HepG2 (cell line): ENCODE measurements around the gene CNIH4. TPM values are rescaled to one million over a fixed set of nuclear protein-coding genes. Genes with fewer than 3 reads are reported as not detected.

Source experiments
- ATAC-seq: fragments of 200-7000 bp; cut with Tn5 transposase; 3 replicates; pipeline ENCODE4 v1.9.1; 2020; ENCODE audit warnings: mild to moderate bottlenecking, moderate library complexity
- BruUV-seq: library from RNA; stranded (reverse); fragments of 400-500 nt; replicated peaks from 2 replicates; lab custom pipeline; 2021; lab: Mats Ljungman, UMichigan
- CTCF ChIA-PET: fragments of 300-600 bp; formaldehyde crosslinking; extraction: SDS; loops from one replicate; lab custom pipeline; 2021; ENCODE audit warnings: low total read pairs, inconsistent platforms, low intra/inter-chr PET ratio; lab: Yijun Ruan, JAX
- POLR2A ChIA-PET: fragments of 350-600 bp; sonication (Branson Sonifier 250); formaldehyde crosslinking; loops from one replicate; lab custom pipeline; 2020; ENCODE audit warnings: antibody characterized with exemption, inconsistent platforms; lab: Yijun Ruan, JAX
- DNase-seq: peaks from one replicate; pipeline ENCODE4 v3.0.0-alpha.2; 2015; ENCODE audit warnings: low spot score
- FAIRE-seq: peaks from 3 replicates; lab custom pipeline; 2011; peaks lifted over from hg19 to GRCh38; lab: Jason Lieb, UNC
- H2AFZ ChIP-seq: one replicate; pipeline ENCODE4 v1.6.1; 2011; ENCODE audit warnings: low read length, inconsistent platforms
- H3K27ac ChIP-seq: fragments of 300-600 bp; 3 replicates; pipeline ENCODE4 v1.8.0; 2011; ENCODE audit warnings: mixed run types, mild to moderate bottlenecking, mixed read lengths, low read length, inconsistent platforms; ENCODE audit not compliant: insufficient read depth; ENCODE audit errors: extremely low read length
- H3K27me3 ChIP-seq, 2 experiments: fragments of 200-600 bp in 1 of 2; 2 replicates in 1 of 2; 3 replicates in 1 of 2; pipeline versions ENCODE4 v1.6.0 to v1.8.0; 2011; ENCODE audit warnings: low read length in 2 of 2, mild to moderate bottlenecking in 2 of 2, moderate library complexity in 2 of 2, inconsistent platforms in 1 of 2; ENCODE audit not compliant: insufficient read depth in 2 of 2, control insufficient read depth in 1 of 2
- H3K36me3 ChIP-seq, 2 experiments: fragments of 200-600 bp in 1 of 2; replicated peaks in 1 of 2; 2 replicates in 1 of 2; 3 replicates in 1 of 2; pipeline versions ENCODE4 v1.5.1 to v1.8.0; 2011; ENCODE audit warnings: low read length in 2 of 2, inconsistent platforms in 1 of 2; ENCODE audit not compliant: insufficient read depth in 2 of 2, control insufficient read depth in 1 of 2
- H3K4me1 ChIP-seq: 2 replicates; pipeline ENCODE4 v1.5.1; 2012; ENCODE audit warnings: low read length, inconsistent platforms; ENCODE audit not compliant: insufficient read depth
- H3K4me2 ChIP-seq: 2 replicates; pipeline ENCODE4 v1.6.0; 2011; ENCODE audit warnings: low read depth, low read length, inconsistent platforms
- H3K4me3 ChIP-seq, 3 experiments: fragments of 200-600 bp in 1 of 3; sonication (generic), shearing (Covaris generic) in 1 of 3; replicated peaks in 1 of 3; 2 replicates each; pipeline ENCODE4 v1.5.1; 2011 to 2016; ENCODE audit warnings: low read length in 3 of 3, inconsistent platforms in 2 of 3, low read depth in 2 of 3, mild to moderate bottlenecking in 2 of 3, control low read depth in 1 of 3, mixed read lengths in 1 of 3; ENCODE audit not compliant: insufficient read depth in 1 of 3
- H3K79me2 ChIP-seq: one replicate; pipeline ENCODE4 v1.6.1; 2011; ENCODE audit warnings: low read length, inconsistent platforms; ENCODE audit not compliant: insufficient read depth
- H3K9ac ChIP-seq: 2 replicates; pipeline ENCODE4 v1.6.0; 2011; ENCODE audit warnings: mild to moderate bottlenecking, low read depth, low read length, inconsistent platforms; ENCODE audit not compliant: insufficient read depth
- H3K9me3 ChIP-seq: 2 replicates; pipeline ENCODE4 v1.5.1; 2012; ENCODE audit warnings: mild to moderate bottlenecking, low read length
- H4K20me1 ChIP-seq: 2 replicates; pipeline ENCODE4 v1.6.0; 2011; ENCODE audit warnings: inconsistent platforms, mild to moderate bottlenecking, low read length, moderate library complexity; ENCODE audit not compliant: insufficient read depth
- AGO1 ChIP-seq: fragments of 200-400 bp; formaldehyde crosslinking; IDR thresholded peaks from 2 replicates; pipeline ENCODE4 v1.6.1; 2017; ENCODE audit warnings: mild to moderate bottlenecking, low read depth, low read length, moderate library complexity; ENCODE audit not compliant: poor library complexity, severe bottlenecking
- ELF4 ChIP-seq: sonication (generic); formaldehyde crosslinking; IDR thresholded peaks from 2 replicates; pipeline ENCODE4 v1.5.0; 2020; ENCODE audit warnings: missing genetic modification reagents, mild to moderate bottlenecking, moderate library complexity, borderline replicate concordance
- MAFF ChIP-seq: IDR thresholded peaks from 2 replicates; pipeline ENCODE4 v1.6.1; 2011; ENCODE audit warnings: low read depth, low read length, improper control_type of control experiment
- MAFK ChIP-seq, 2 experiments: IDR thresholded peaks in 1 of 2; conservative IDR thresholded peaks in 1 of 2; 2 replicates each; pipeline ENCODE4 v1.6.1; 2011; ENCODE audit warnings: improper control_type of control experiment in 2 of 2, low read length in 2 of 2
- NFYC ChIP-seq: IDR thresholded peaks from 2 replicates; pipeline ENCODE4 v1.6.1; 2016; ENCODE audit warnings: missing genetic modification reagents, missing compliant biosample characterization
- RBM39 ChIP-seq: fragments of 200-400 bp; formaldehyde crosslinking; IDR thresholded peaks from one replicate; pipeline ENCODE4 v1.6.1; 2018; ENCODE audit warnings: antibody characterized with exemption, mild to moderate bottlenecking, low read depth, low read length; ENCODE audit not compliant: poor library complexity, severe bottlenecking
- WGBS: methylation state at CpG from one replicate; pipeline ENCODE4 v1.1.6; 2017; ENCODE audit warnings: low lambda C conversion rate; 5-methylcytosine and 5-hydroxymethylcytosine counted together
- in situ Hi-C: cut with HindIII; loops from 2 replicates; pipeline ENCODE4 v1.10.0; 2017; ENCODE audit warnings: low pct_unique_long_range_greater_than_20kb; ENCODE audit not compliant: extremely low pct_ligation_motif_present
- intact Hi-C: fragments of 100-400 bp; cut with micrococcal nuclease; formaldehyde crosslinking; loops from one replicate; pipeline ENCODE4 v1.10.0; 2022; ENCODE audit not compliant: unreplicated experiment
- polyA plus RNA-seq, 8 experiments: library from polyadenylated mRNA; depleted of rRNA in 3 of 8; stranded (reverse) in 7 of 8; unstranded in 1 of 8; fragments of >200 nt; fragmentation: Illumina TruSeq in 4 of 8; extraction: Trizol in 4 of 8; gene quantifications; 2 replicates each; pipeline versions ENCODE4 v1.2.1 to v1.2.3, GENCODE V29; 2011 to 2016; ENCODE audit warnings: low read depth in 4 of 8, missing spikeins in 1 of 8, mixed read lengths in 1 of 8; ENCODE audit not compliant: insufficient read depth in 1 of 8
- total RNA-seq, 5 experiments: library from RNA; depleted of rRNA; stranded (reverse); fragments of >200 nt; fragmentation: Illumina TruSeq; extraction: Trizol; gene quantifications; 2 replicates each; pipeline ENCODE4 v1.2.3, GENCODE V29; 2016; ENCODE audit warnings: low read depth in 1 of 5
- TF ChIP-seq, protein P1 (sequence below): sonication (generic); formaldehyde crosslinking; IDR thresholded peaks from 2 replicates; pipeline ENCODE4 v1.5.1; 2020; ENCODE audit warnings: missing genetic modification reagents, mild to moderate bottlenecking, borderline replicate concordance

The CNIH4 gene
- total and polyA plus RNA-seq, 2 of the 13 experiments (the other 11 are each of a cell fraction or from before 2014, with no cell fraction given), result 51.8 to 52.9 TPM

DNA sequence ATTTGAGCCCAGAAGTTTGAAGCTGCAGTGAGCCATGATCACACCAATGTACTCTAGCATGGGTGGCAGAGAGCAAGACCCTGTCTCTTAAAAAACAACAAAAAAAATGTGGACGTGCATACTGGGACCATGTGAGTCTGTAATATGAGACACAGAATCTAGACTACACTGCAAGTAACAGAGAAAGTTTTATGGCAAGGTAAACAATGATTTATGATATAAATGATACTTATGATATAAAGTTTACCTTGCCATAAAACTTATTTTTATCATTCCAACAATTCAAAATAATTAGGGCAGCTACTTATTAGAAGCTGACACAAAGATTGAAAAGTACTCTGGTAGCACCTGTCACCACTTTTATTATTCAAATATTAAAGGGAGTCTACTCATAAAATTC is 43.2 kb downstream of the CNIH4 start:
- H3K4me3 ChIP-seq, result no peak overlapping the region
- no peak overlapping the region for H3K27ac ChIP-seq
- no peaks in the 10 kb centered on the region for H3K9me3 ChIP-seq
- H2AFZ ChIP-seq, result no peak overlapping the region
- 100% methylated on average over 1 of the region's 1 CpG for WGBS
- TF ChIP-seq ELF4 (no peak), RBM39 (no peak)
- ChIA-PET CTCF (no interaction called here), POLR2A (no interaction called here)
- H3K79me2 ChIP-seq, result no peaks in the 10 kb centered on the region
- in situ Hi-C loops, result no loop called here
- intact Hi-C loops, result loop anchor here (10.0 kb wide), 1 partner anchor 55 kb away; no protein-coding TSS in a partner anchor
- BruUV-seq, result no TSS peak
- H3K4me1 ChIP-seq, result no peaks in the 10 kb centered on the region
- H4K20me1 ChIP-seq, result no peaks in the 10 kb centered on the region
- H3K36me3 ChIP-seq, result peaks cover 15 to 72% of the 10 kb centered on the region in 2 experiments
- no peak overlapping the region for H3K9ac ChIP-seq
- DNase-seq (no peak), ATAC-seq (no peak), FAIRE-seq (no peak)
- no peak overlapping the region for H3K4me2 ChIP-seq
- no peaks in the 10 kb centered on the region for H3K27me3 ChIP-seq

DNA sequence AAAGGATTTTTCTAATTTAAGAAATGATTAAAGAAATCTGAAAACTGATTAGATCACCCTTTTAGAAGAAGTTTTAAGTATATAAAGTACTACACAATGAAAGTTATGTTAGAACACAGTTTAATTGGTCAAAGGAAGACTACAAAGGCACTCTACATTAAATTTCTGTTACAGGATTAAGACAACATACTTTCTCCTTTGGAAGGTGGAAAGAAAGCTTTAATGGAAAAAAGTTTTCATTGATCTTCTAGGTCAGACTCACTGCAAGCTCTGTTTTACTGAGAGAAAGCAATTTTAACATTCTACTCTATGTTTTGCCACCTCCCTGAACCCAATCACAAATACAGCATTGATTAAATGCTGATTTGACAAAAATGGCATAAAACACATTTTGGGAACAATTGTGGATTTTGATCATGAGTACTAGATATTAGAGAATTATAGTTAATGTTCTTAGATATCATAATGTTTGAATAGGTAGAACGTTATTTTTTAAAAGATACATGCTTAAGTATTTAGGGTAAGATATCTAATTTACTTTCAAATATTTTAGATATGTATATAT is 45.9 kb downstream of the CNIH4 start:
- Histone ChIP-seq H3K4me1 (no peaks in the 10 kb centered on the region), H3K4me2 (no peak overlapping the region), H4K20me1 (no peaks in the 10 kb centered on the region), H2AFZ (no peak overlapping the region), H3K36me3 (peaks cover 16 to 62% of the 10 kb centered on the region in 2 experiments), H3K9ac (no peak overlapping the region), H3K79me2 (no peaks in the 10 kb centered on the region), H3K4me3 (no peak overlapping the region), H3K27ac (no peak overlapping the region), H3K27me3 (no peaks in the 10 kb centered on the region), H3K9me3 (no peaks in the 10 kb centered on the region)
- BruUV-seq, result no TSS peak
- POLR2A ChIA-PET, result no interaction called here
- no peak for ATAC-seq
- in situ Hi-C loops, result no loop called here
- CTCF ChIA-PET, result no interaction called here
- TF ChIP-seq AGO1 (no peak), MAFF (peak; percentile 98), MAFK (conservative IDR thresholded peaks at IDR 0.05 in 1 of 2, IDR thresholded peaks at IDR 0.05 in 1 of 2; ENCODE audit: low read length in 2 of 2) (peak; percentile 97 to 99), NFYC (CRISPR knock-in tag) (no peak)
- TF ChIP-seq, protein P1, sequence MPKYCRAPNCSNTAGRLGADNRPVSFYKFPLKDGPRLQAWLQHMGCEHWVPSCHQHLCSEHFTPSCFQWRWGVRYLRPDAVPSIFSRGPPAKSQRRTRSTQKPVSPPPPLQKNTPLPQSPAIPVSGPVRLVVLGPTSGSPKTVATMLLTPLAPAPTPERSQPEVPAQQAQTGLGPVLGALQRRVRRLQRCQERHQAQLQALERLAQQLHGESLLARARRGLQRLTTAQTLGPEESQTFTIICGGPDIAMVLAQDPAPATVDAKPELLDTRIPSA (CRISPR knock-in tag), result no peak
- FAIRE-seq, result no peak
- 100% methylated on average over 1 of the region's 1 CpG for WGBS
- intact Hi-C loops, result no loop called here
- DNase-seq, result no peak
